Frontal cortex (tissue), 4 donors: Measurements from ENCODE around the gene PCYOX1L. TPM values are rescaled to one million over a fixed set of nuclear protein-coding genes. Genes with fewer than 3 reads are reported as not detected.
"Not testable (repeated sequence)": the region's sequence is repeated elsewhere in the genome, so short reads cannot be mapped to it uniquely, and the experiment has no call there.

Experiments
- DNase-seq, 2 donors: peaks; one replicate each; pipeline ENCODE4 v3.0.0; 2012; ENCODE audit warnings: low spot score in 2 of 2
- FAIRE-seq: peaks from 2 replicates; lab custom pipeline; 2012; peaks lifted over from hg19 to GRCh38; lab: Jason Lieb, UNC
- total RNA-seq: library from RNA; depleted of rRNA; stranded (reverse); fragments of >200 nt; gene quantifications from one replicate; pipeline ENCODE4 v1.2.3, GENCODE V29; 2014
- donor health status: control.
- donor health status: control.
- donor health status: control.

Gene PCYOX1L
- total RNA-seq, 1 donor from 2014 or later, result 11.0 TPM

GRCh38 chr5:149381261-149381985 is 23.6 kb downstream of the PCYOX1L start:
- DNase-seq, result no peak
- no peak for FAIRE-seq

DNA sequence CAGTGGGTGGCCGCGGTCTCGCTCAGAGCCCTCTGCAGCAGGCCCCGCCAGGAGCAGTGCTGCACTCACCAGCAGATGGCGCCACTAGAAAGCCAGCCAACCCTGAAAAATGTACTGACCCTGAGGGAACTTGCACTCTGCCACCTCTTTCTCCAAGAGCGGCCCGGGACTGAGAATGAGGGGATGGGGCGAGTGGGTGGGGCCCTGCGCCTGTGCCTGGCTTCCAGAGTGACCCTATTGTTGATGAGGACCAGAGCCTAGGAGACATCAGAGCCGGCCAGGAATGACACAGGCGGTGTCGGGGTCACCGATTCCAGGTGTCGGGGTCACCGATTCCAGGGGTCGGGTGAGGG is 24.1 kb downstream of the PCYOX1L start:
- DNase-seq, result peak; percentile 72 to 85
- FAIRE-seq, result no peak

GRCh38 chr5:149382517-149383220 is 24.8 kb downstream of the PCYOX1L start:
- no peak for DNase-seq
- FAIRE-seq, result no peak

- DNase-seq (no peak), FAIRE-seq (no peak)
These were observed 25.6 kb downstream of the PCYOX1L start for GRCh38 chr5:149383399-149383798.

DNA sequence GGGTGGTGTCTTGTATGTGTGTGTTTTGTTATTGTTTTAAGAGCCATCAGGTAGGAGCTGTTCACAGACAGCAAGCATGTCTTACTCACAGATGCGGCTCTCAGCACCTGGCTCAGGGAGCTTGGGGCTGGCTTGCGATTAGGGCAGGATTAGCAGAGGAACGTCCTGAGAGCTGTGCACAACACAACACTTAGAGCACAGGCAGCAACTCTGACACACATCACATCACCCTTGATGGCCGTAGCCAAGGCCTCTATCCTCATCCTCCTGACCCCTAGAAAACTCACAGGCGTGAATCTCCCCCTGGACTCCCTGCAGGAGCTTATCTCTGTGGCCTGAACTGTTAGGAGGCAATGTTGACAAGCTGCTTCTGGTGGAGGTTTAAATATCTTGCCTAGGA is 28.3 kb downstream of the PCYOX1L start:
- no peak for FAIRE-seq
- DNase-seq, result no peak

GRCh38 chr5:149387081-149387631 is 29.3 kb downstream of the PCYOX1L start:
- DNase-seq (no peak), FAIRE-seq (no peak)

DNA sequence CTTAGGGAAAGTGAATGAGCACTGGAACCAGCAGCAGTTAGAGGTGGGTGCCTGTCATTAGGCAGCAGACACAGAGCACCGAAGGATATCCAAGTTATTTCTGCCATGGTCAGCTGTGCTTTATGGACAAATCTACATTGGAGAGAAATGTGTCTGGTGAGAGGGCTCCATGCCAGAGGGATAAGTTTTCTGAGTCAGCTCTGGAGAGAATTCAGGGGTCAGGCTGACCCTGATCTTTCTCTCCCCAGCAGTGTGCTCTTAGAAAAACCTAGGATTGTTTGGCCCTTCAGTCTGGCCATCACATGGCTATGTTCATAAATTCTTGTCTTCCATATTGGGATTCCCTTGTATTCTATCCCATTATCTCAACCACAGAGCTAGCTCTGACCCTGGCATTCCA is 30.1 kb downstream of the PCYOX1L start:
- no peak for FAIRE-seq
- no peak for DNase-seq

GRCh38 chr5:149388498-149389190 is 30.8 kb downstream of the PCYOX1L start:
- FAIRE-seq (no peak), DNase-seq (no peak)

DNA sequence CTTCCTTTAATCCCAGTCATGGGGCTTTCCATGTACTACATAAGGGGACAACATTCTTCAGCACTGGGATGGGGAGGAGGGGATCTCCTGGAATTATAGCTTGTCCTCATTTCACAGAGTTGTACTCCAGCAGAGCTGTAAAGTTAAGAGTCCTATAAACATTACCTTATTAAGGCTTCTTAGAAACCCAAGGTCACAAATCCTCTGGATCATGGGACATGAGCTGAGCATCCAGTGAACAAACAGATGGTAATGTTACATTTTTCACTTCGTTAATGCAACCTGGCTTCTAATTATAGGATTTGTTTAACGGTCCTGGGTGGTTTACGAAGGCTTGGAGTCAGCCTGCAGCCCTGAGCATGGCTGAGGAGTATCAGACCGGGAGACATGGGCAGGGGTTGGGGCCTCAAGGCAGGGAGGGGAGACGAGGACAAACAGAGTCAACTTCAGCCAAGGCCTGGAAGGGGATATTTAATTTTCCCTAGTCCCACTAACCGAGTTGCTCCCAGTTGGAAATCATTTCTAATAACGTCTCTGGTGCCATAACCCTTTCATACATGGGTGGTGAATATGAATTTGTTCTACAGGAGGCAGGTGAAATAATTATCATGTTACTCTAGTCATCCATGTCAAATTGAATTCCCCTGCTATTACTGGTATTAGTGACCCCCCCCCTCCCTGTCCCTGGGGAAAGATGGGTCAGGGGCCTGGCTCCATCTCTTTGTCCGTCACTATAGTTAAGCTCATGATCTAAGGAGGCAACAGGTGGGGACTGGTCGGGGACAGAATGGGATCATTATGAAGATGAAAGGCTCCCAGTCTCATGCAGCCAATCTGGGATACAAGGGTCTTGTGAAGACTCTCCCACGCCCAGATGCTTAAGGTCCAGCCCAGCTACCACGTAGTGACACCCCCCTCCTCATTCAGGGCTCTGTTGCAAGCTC is 32.0 kb downstream of the PCYOX1L start:
- DNase-seq (no peak), FAIRE-seq (no peak)

- not testable (repeated sequence) for FAIRE-seq, DNase-seq
These were observed 33.2 kb downstream of the PCYOX1L start for GRCh38 chr5:149391076-149391475.

- DNase-seq (no peak), FAIRE-seq (no peak)
These were observed 33.7 kb downstream of the PCYOX1L start for GRCh38 chr5:149391524-149391923.

DNA sequence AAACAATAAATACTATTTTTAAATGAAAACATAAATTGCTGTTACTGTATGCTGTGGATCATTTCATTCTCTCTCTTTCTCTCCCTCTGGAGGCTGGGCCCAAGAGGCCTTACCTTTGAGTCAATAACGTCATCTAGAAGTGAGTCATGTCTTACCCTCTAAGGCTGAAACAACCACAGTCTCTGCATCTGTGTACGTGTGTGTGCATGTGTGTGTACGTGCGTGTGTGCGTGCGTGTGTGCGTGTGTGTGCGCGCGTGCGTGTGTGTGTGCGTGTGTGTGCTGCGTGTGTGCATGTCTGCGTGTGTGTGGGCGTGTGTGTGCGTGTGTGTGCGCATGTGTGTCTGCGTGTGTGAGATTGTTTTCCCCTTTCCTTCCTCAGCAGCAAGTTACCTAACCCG is 34.9 kb downstream of the PCYOX1L start:
- DNase-seq (no peak), FAIRE-seq (no peak)

DNA sequence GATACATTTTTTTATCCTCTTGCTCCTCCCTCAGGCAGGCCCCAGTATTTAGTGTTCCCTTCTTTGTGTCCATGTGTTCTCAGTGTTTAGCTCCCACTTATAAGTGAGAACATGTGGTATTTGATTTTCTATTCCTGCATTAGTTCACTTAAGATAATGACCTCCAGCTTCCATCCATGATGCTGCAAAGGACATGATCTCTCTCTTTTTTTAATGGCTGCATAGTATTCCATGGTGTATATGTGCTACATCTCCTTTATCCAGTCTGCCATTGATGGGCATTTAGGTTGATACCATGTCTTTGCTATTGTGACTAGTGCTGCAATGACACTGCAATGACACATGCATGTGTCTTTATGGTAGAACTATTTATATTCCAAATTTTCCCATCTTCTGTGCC is 37.1 kb downstream of the PCYOX1L start:
- FAIRE-seq, DNase-seq: not testable (repeated sequence)

- no peak for FAIRE-seq
- no peak for DNase-seq
These were observed 39.7 kb downstream of the PCYOX1L start for GRCh38 chr5:149397530-149397929.

DNA sequence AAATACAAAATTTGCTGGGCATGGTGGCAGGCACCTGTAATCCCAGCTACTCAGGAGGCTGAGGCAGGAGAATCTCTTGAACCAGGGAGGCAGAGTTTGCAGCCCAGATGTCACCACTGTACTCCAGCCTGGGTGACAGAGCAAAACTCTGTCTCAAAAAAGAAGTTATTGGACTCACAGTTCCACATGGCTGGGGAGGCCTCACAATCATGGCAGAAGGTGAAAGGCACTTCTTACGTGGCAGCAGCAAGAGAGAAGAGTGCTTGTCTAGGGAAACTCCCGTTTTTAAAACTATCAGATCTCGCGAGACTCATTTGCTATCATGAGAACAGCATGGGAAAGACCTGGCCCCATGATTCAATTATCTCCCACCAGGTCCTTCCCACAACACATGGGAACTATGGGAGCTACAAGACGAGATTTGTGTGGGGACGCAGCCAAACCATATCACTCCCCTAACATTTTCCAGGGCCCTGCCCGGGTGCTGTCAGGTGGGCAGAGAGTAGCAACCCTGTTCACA is 41.0 kb downstream of the PCYOX1L start:
- DNase-seq, FAIRE-seq: not testable (repeated sequence)

- no peak for DNase-seq
- no peak for FAIRE-seq
These were observed 41.9 kb downstream of the PCYOX1L start for GRCh38 chr5:149399775-149400174.

- FAIRE-seq (no peak), DNase-seq (no peak)
These were observed 42.5 kb downstream of the PCYOX1L start for GRCh38 chr5:149400304-149400703.

DNA sequence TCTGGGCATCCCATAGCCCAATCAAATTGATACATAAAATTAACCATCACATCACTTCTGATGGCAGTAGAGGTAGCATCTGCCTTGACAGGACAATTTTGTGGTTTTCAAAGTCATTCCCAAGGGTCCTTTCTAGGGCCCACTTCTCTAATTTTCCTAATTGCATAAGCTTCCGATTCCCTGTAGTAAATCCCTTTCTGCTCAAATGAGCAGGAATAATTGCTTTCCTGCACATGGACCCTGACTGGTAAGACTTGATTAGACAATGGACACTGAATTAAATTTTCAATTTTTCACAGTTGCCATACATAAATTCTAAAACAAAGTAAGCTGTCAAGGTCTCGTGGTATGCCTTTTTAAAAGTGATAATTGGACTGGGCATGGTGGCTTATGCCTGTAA is 43.2 kb downstream of the PCYOX1L start:
- no peak for DNase-seq
- FAIRE-seq, result no peak

GRCh38 chr5:149402291-149402690 is 44.4 kb downstream of the PCYOX1L start:
- no peak for DNase-seq
- no peak for FAIRE-seq
